Measurements from ENCODE around the gene NPW. TPM values are rescaled to one million over a fixed set of nuclear protein-coding genes. Genes with fewer than 3 reads are reported as not detected.

The NPW gene
- total and polyA plus RNA-seq, 4 experiments from 2014 or later, result not detected

- H3K27me3 Mint-ChIP-seq, result peaks cover 0 to 5% of the 10 kb centered on the region in 2 donors
- DNase-seq, result no peak
- ChIA-PET CTCF (ENCODE audit: partially characterized antibody) (no interaction called here), POLR2A (ENCODE audit: partially characterized antibody) (interaction anchor here (1.0 to 4.7 kb wide), 2 partner anchors 11 to 15 kb away, joined by 3 to 40 read pairs; partner anchors contain the start of gene RPS2)
- Histone ChIP-seq H3K36me3 (ENCODE audit: insufficient read depth, low read length) (peaks cover 32% of the 10 kb centered on the region), H3K4me1 (ENCODE audit: insufficient read depth, low read length) (peaks cover 23% of the 10 kb centered on the region), H3K4me3 (ENCODE audit: low read length in 2 of 2) (no peak overlapping the region), H3K9me3 (ENCODE audit: control insufficient read depth in 1 of 2, low read length in 2 of 2) (no peaks in the 10 kb centered on the region), H3K27ac (ENCODE audit: low read depth, low read length) (no peak overlapping the region), H3K27me3 (ENCODE audit: insufficient read depth, low read length) (peaks cover 5% of the 10 kb centered on the region)
- intact Hi-C loops (cut with micrococcal nuclease), result no loop called here
- no peak overlapping the region for H3K27ac Mint-ChIP-seq
- H3K9me3 Mint-ChIP-seq, result peaks cover 0 to 3% (median 0%) of the 10 kb centered on the region in 8 donors
- peaks cover 8 to 22% (median 16%) of the 10 kb centered on the region in 4 donors for H3K4me1 Mint-ChIP-seq
- no peak overlapping the region for H3K4me3 Mint-ChIP-seq
- peaks cover 27 to 33% of the 10 kb centered on the region in 2 donors for H3K36me3 Mint-ChIP-seq
These were observed 44.0 kb upstream of the NPW start for GRCh38 chr16:1975432-1976215.

- peaks cover 11% of the 10 kb centered on the region for H3K27me3 ChIP-seq (ENCODE audit: insufficient read depth, low read length)
- no peaks in the 10 kb centered on the region for H3K9me3 ChIP-seq (ENCODE audit: control insufficient read depth in 1 of 2, low read length in 2 of 2)
- Mint-ChIP-seq H3K27me3 (peaks cover 4 to 6% of the 10 kb centered on the region in 2 donors), H3K4me3 (no peak overlapping the region), H3K9me3 (peaks cover 0 to 3% (median 0%) of the 10 kb centered on the region in 8 donors), H3K4me1 (peaks cover 8 to 17% (median 13%) of the 10 kb centered on the region in 4 donors), H3K27ac (no peak overlapping the region), H3K36me3 (peaks cover 27 to 33% of the 10 kb centered on the region in 2 donors)
- H3K27ac ChIP-seq (ENCODE audit: low read depth, low read length), result no peak overlapping the region
- intact Hi-C loops (cut with micrococcal nuclease), result no loop called here
- POLR2A ChIA-PET (ENCODE audit: partially characterized antibody), result interaction anchor here (0.8 to 4.7 kb wide), 2 partner anchors 12 to 629 kb away, joined by 3 to 40 read pairs; partner anchors contain the start of gene RPS2
- CTCF ChIA-PET (ENCODE audit: partially characterized antibody), result no interaction called here
- no peak for DNase-seq
- H3K4me1 ChIP-seq (ENCODE audit: insufficient read depth, low read length), result peaks cover 18% of the 10 kb centered on the region
- no peak overlapping the region for H3K4me3 ChIP-seq (ENCODE audit: low read length in 2 of 2)
- H3K36me3 ChIP-seq (ENCODE audit: insufficient read depth, low read length), result peaks cover 32% of the 10 kb centered on the region
These were observed 43.4 kb upstream of the NPW start for GRCh38 chr16:1976216-1976520.

DNA sequence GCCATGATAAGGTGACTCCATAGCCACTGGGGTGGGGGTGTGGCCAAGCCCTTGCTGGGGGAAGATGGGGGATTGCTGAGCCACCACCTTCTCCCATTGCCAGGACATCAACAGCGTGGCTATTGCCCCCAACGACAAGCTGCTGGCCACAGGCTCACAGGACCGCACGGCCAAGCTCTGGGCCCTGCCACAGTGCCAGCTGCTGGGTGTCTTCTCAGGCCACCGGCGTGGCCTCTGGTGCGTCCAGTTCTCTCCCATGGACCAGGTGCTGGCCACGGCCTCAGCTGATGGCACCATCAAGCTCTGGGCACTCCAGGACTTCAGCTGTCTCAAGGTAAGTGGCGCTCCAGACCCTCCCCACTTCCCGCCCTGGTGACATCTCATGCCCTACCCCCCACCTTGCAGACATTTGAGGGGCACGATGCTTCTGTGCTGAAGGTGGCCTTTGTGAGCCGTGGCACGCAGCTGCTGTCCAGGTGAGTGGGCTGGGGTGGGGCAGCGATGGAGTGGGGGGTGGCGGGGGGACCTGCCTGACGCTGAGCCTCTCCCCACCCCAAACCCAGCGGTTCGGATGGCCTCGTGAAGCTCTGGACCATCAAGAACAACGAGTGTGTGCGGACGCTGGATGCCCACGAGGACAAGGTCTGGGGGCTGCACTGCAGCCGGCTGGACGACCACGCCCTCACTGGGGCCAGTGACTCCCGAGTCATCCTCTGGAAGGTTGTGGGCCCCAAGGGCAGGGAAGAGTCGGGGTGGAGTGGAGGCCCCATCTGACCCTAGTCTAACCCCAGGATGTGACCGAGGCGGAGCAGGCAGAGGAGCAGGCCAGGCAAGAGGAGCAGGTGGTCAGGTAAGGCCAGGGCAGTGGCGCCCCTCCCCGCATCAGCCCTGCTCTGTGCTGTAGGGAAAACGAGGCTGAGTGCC, 42.4 kb upstream of the NPW start:
- Mint-ChIP-seq H3K36me3 (peaks cover 25 to 27% of the 10 kb centered on the region in 2 donors), H3K27me3 (peaks cover 8 to 10% of the 10 kb centered on the region in 2 donors), H3K9me3 (peaks cover 0 to 2% (median 0%) of the 10 kb centered on the region in 8 donors), H3K27ac (no peak overlapping the region), H3K4me3 (no peak overlapping the region), H3K4me1 (peaks cover 3 to 11% (median 6%) of the 10 kb centered on the region in 4 donors)
- DNase-seq, result no peak
- no peak overlapping the region for H3K27ac ChIP-seq (ENCODE audit: low read depth, low read length)
- ChIA-PET CTCF (ENCODE audit: partially characterized antibody) (interaction anchor here (0.6 kb wide), 1 partner anchor 35 kb away, joined by 3 read pairs; no protein-coding TSS in a partner anchor), POLR2A (ENCODE audit: partially characterized antibody) (interaction anchor here (0.8 to 4.7 kb wide), 5 partner anchors 9 to 630 kb away, joined by 3 to 40 read pairs (median 6); partner anchors contain the start of genes RPS2 and TRAF7)
- intact Hi-C loops (cut with micrococcal nuclease), result no loop called here
- H3K9me3 ChIP-seq (ENCODE audit: control insufficient read depth in 1 of 2, low read length in 2 of 2), result no peaks in the 10 kb centered on the region
- peaks cover 20% of the 10 kb centered on the region for H3K27me3 ChIP-seq (ENCODE audit: insufficient read depth, low read length)
- peaks cover 14% of the 10 kb centered on the region for H3K4me1 ChIP-seq (ENCODE audit: insufficient read depth, low read length)
- H3K4me3 ChIP-seq (ENCODE audit: low read length in 2 of 2), result no peak overlapping the region
- peaks cover 32% of the 10 kb centered on the region for H3K36me3 ChIP-seq (ENCODE audit: insufficient read depth, low read length)

DNA sequence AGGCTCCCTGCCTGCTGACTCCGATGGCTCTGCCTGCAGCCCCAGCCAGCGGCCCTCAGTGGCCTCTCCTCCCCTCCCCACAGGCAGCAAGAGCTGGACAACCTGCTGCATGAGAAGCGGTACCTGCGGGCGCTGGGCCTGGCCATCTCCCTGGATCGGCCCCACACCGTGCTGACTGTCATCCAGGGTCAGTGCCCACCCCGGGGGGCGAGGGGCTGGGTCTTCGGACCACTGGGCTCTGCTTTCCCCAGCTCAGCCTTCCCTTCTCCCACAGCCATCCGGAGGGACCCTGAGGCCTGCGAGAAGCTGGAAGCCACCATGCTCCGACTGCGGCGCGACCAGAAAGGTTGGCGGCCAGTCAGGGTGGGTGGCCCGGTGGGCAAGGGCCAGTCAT, 41.7 kb upstream of the NPW start:
- H3K9me3 Mint-ChIP-seq, result peaks cover 0 to 2% (median 0%) of the 10 kb centered on the region in 8 donors
- ChIA-PET POLR2A (ENCODE audit: partially characterized antibody) (interaction anchor here (1.5 to 4.7 kb wide), 4 partner anchors 8 to 177 kb away, joined by 4 to 40 read pairs (median 6); partner anchors contain the start of genes RPS2 and TRAF7), CTCF (ENCODE audit: partially characterized antibody) (no interaction called here)
- H3K4me3 Mint-ChIP-seq, result no peak overlapping the region
- Histone ChIP-seq H3K4me3 (ENCODE audit: low read length in 2 of 2) (no peak overlapping the region), H3K27ac (ENCODE audit: low read depth, low read length) (no peak overlapping the region), H3K9me3 (ENCODE audit: control insufficient read depth in 1 of 2, low read length in 2 of 2) (no peaks in the 10 kb centered on the region), H3K36me3 (ENCODE audit: insufficient read depth, low read length) (peaks cover 32% of the 10 kb centered on the region), H3K27me3 (ENCODE audit: insufficient read depth, low read length) (peaks cover 20% of the 10 kb centered on the region), H3K4me1 (ENCODE audit: insufficient read depth, low read length) (peaks cover 10% of the 10 kb centered on the region)
- H3K27ac Mint-ChIP-seq, result no peak overlapping the region
- peaks cover 21 to 27% of the 10 kb centered on the region in 2 donors for H3K36me3 Mint-ChIP-seq
- H3K4me1 Mint-ChIP-seq, result peaks cover 1 to 13% (median 4%) of the 10 kb centered on the region in 4 donors
- DNase-seq, result no peak
- intact Hi-C loops (cut with micrococcal nuclease), result no loop called here
- peaks cover 8 to 10% of the 10 kb centered on the region in 2 donors for H3K27me3 Mint-ChIP-seq

DNA sequence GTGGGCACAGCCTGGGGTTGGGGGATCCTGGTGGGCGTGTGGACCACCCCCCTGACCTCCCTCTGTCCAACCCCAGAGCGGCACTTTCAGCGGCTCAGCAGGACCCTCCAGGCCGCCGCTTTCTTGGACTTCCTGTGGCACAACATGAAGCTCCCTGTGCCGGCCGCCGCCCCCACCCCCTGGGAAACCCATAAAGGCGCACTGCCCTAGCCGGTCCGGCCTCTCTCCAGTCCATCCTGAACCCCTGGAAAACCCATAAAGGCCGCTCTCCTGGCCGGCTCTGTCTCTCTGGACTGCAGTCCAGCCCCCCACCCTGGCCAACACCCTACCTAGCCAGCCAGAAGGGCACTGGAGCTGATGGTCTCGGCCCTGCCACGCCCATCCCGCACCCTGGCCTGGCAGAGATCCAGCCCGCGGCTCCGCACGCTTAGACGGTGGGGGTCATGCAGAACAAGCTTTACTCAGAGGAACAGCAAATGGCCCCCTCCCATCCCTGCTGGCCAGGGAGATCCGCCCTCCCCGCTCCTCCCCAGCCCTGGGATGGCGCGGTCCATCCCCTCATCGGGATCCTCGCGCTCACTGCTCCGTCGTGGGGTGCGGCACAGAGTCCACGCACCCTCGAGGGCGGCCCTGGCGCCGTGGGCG, 41.0 kb upstream of the NPW start:
- CTCF ChIA-PET (ENCODE audit: partially characterized antibody), result no interaction called here

GRCh38 chr16:1979271-1980029, 40.1 kb upstream of the NPW start:
- Histone ChIP-seq H3K27ac (ENCODE audit: low read depth, low read length) (no peak overlapping the region), H3K4me1 (ENCODE audit: insufficient read depth, low read length) (peaks cover 11% of the 10 kb centered on the region), H3K4me3 (ENCODE audit: low read length in 2 of 2) (no peak overlapping the region), H3K36me3 (ENCODE audit: insufficient read depth, low read length) (peaks cover 29% of the 10 kb centered on the region), H3K9me3 (ENCODE audit: control insufficient read depth in 1 of 2, low read length in 2 of 2) (no peaks in the 10 kb centered on the region), H3K27me3 (ENCODE audit: insufficient read depth, low read length) (peaks cover 20% of the 10 kb centered on the region)
- Mint-ChIP-seq H3K27me3 (peaks cover 10% of the 10 kb centered on the region in 2 donors), H3K27ac (no peak overlapping the region), H3K36me3 (peaks cover 17 to 27% of the 10 kb centered on the region in 2 donors), H3K4me3 (peak overlapping the region in 2 of 8 donors; percentile 17 to 25), H3K9me3 (peaks cover 0 to 2% (median 0%) of the 10 kb centered on the region in 8 donors), H3K4me1 (peaks cover 2 to 17% (median 6%) of the 10 kb centered on the region in 4 donors)
- POLR2A ChIA-PET (ENCODE audit: partially characterized antibody), result interaction anchor here (1.9 to 7.5 kb wide), 6 partner anchors 8 to 176 kb away, joined by 6 to 99 read pairs (median 24); partner anchors contain the start of genes NDUFB10, RNF151, RPS2 and TBL3
- intact Hi-C loops (cut with micrococcal nuclease), result no loop called here
- peak in 2 of 5 donors; percentile 32 to 46 for DNase-seq
- CTCF ChIA-PET (ENCODE audit: partially characterized antibody), result no interaction called here

More for the DNA sequence above, 41.0 kb upstream of the NPW start:
- Mint-ChIP-seq H3K4me3 (no peak overlapping the region), H3K4me1 (peaks cover 2 to 17% (median 6%) of the 10 kb centered on the region in 4 donors), H3K9me3 (peaks cover 0 to 2% (median 0%) of the 10 kb centered on the region in 8 donors), H3K27me3 (peaks cover 10% of the 10 kb centered on the region in 2 donors), H3K36me3 (peaks cover 19 to 27% of the 10 kb centered on the region in 2 donors), H3K27ac (no peak overlapping the region)
- no peaks in the 10 kb centered on the region for H3K9me3 ChIP-seq (ENCODE audit: control insufficient read depth in 1 of 2, low read length in 2 of 2)
- peaks cover 20% of the 10 kb centered on the region for H3K27me3 ChIP-seq (ENCODE audit: insufficient read depth, low read length)
- peaks cover 32% of the 10 kb centered on the region for H3K36me3 ChIP-seq (ENCODE audit: insufficient read depth, low read length)
- POLR2A ChIA-PET (ENCODE audit: partially characterized antibody), result interaction anchor here (1.9 to 4.7 kb wide), 3 partner anchors 14 to 176 kb away, joined by 6 to 40 read pairs (median 6); partner anchors contain the start of genes RPS2 and TRAF7
- intact Hi-C loops (cut with micrococcal nuclease), result no loop called here
- DNase-seq, result peak in 1 of 5 donors; percentile 39
- H3K27ac ChIP-seq (ENCODE audit: low read depth, low read length), result no peak overlapping the region
- no peak overlapping the region for H3K4me3 ChIP-seq (ENCODE audit: low read length in 2 of 2)
- H3K4me1 ChIP-seq (ENCODE audit: insufficient read depth, low read length), result peaks cover 10% of the 10 kb centered on the region
